ENCODE measurements around the gene PELI2.
A peak's percentile ranks its signal among the peaks of the same experiment; 100 is the strongest.

GRCh38 chr14:56339855-56340701 is 221.9 kb downstream of the PELI2 start:
- peak; percentile 88 for TF ChIP-seq CTCF (IDR thresholded peaks at IDR 0.05)
- TF ChIP-seq ZFX (IDR thresholded peaks at IDR 0.05; ENCODE audit: borderline replicate concordance) = no peak

All from 22Rv1 (cell line).